WTC11 (cell line): ENCODE data around the gene INHA. TPM values are rescaled to one million over a fixed set of nuclear protein-coding genes. Genes with fewer than 3 reads are reported as not detected.

Experiments
- ATAC-seq: fragments of 200-7000 bp; cut with Tn5 transposase; 2 replicates; pipeline ENCODE4 v1.10.0; 2021; ENCODE audit warnings: mild to moderate bottlenecking, moderate library complexity
- CTCF ChIA-PET: fragments of 300-600 bp; sonication (Branson Sonifier 250); formaldehyde crosslinking; loops from one replicate; lab custom pipeline; 2021; ENCODE audit warnings: antibody characterized with exemption; lab: Charles Lee
- POLR2A ChIA-PET: fragments of 350-600 bp; sonication (Branson Sonifier 250); formaldehyde crosslinking; loops from one replicate; lab custom pipeline; 2021; ENCODE audit warnings: antibody characterized with exemption; lab: Charles Lee
- DNase-seq: peaks from one replicate; pipeline ENCODE4 v3.0.0; 2021; ENCODE audit warnings: low spot score
- H3K27ac Mint-ChIP-seq: 2 replicates; pipeline ENCODE4 v1.8.0; 2021; ENCODE audit warnings: mixed read lengths
- H3K27me3 Mint-ChIP-seq: 2 replicates; pipeline ENCODE4 v1.8.0; 2021; ENCODE audit warnings: low read depth, mild to moderate bottlenecking, moderate library complexity, mixed read lengths
- H3K36me3 Mint-ChIP-seq: 2 replicates; pipeline ENCODE4 v1.8.0; 2021; ENCODE audit warnings: mixed read lengths
- H3K4me1 Mint-ChIP-seq: 2 replicates; pipeline ENCODE4 v1.8.0; 2022; ENCODE audit warnings: mixed read lengths
- H3K4me3 Mint-ChIP-seq: 2 replicates; pipeline ENCODE4 v1.8.0; 2021; ENCODE audit warnings: mild to moderate bottlenecking, moderate library complexity, mixed read lengths
- H3K9me3 Mint-ChIP-seq: 2 replicates; pipeline ENCODE4 v1.8.0; 2021; ENCODE audit warnings: mixed read lengths
- E2F1 ChIP-seq: sonication (generic); formaldehyde crosslinking; IDR thresholded peaks from 2 replicates; pipeline ENCODE4 v1.8.0; 2022; ENCODE audit warnings: mild to moderate bottlenecking, missing genetic modification reagents
- FOXJ3 ChIP-seq: sonication (generic); formaldehyde crosslinking; IDR thresholded peaks from 2 replicates; pipeline ENCODE4 v1.9.0; 2021; ENCODE audit warnings: missing genetic modification reagents, mild to moderate bottlenecking, borderline replicate concordance
- FOXP4 ChIP-seq: sonication (generic); formaldehyde crosslinking; IDR thresholded peaks from 2 replicates; pipeline ENCODE4 v1.8.0; 2022; ENCODE audit warnings: mild to moderate bottlenecking, missing genetic modification reagents
- GRHL2 ChIP-seq: fragments of 250-450 bp; sonication (Bioruptor Pico); IDR thresholded peaks from 2 replicates; pipeline ENCODE4 v1.8.0; 2022; ENCODE audit warnings: mild to moderate bottlenecking, moderate library complexity; ENCODE audit not compliant: insufficient replicate concordance, severe bottlenecking
- IRF1 ChIP-seq: sonication (generic); formaldehyde crosslinking; IDR thresholded peaks from 2 replicates; pipeline ENCODE4 v1.8.0; 2023; ENCODE audit warnings: missing genetic modification reagents
- MYBL2 ChIP-seq: sonication (generic); formaldehyde crosslinking; IDR thresholded peaks from 2 replicates; pipeline ENCODE4 v1.8.1; 2023; ENCODE audit warnings: mild to moderate bottlenecking, moderate library complexity, missing genetic modification reagents
- NFE2L1 ChIP-seq: sonication (generic); formaldehyde crosslinking; IDR thresholded peaks from 2 replicates; pipeline ENCODE4 v1.8.1; 2023; ENCODE audit warnings: missing genetic modification reagents
- ZBTB21 ChIP-seq: sonication (generic); formaldehyde crosslinking; IDR thresholded peaks from 2 replicates; pipeline ENCODE4 v1.8.1; 2023; ENCODE audit warnings: mild to moderate bottlenecking, missing genetic modification reagents, borderline replicate concordance
- ZNF232 ChIP-seq: sonication (generic); formaldehyde crosslinking; IDR thresholded peaks from 2 replicates; pipeline ENCODE4 v1.8.0; 2022; ENCODE audit warnings: mild to moderate bottlenecking, missing genetic modification reagents
- ZNF512 ChIP-seq: sonication (generic); formaldehyde crosslinking; IDR thresholded peaks from 2 replicates; pipeline ENCODE4 v1.8.1; 2022; ENCODE audit warnings: missing genetic modification reagents, borderline replicate concordance
- total RNA-seq: library from RNA; stranded (reverse); gene quantifications from 3 replicates; pipeline ENCODE4 v1.2.3, GENCODE V29; 2021
- TF ChIP-seq, protein P1 (sequence below): sonication (generic); formaldehyde crosslinking; IDR thresholded peaks from 2 replicates; pipeline ENCODE4 v1.8.1; 2023; ENCODE audit warnings: mild to moderate bottlenecking, missing genetic modification reagents, borderline replicate concordance

Gene INHA
- total RNA-seq, 1 experiment from 2014 or later: 1.4 TPM

- TF ChIP-seq IRF1 (CRISPR knock-in tag): no peak
These were observed 14.0 kb upstream of the INHA start (continued) for GRCh38 chr2:219557791-219558785.

- CTCF ChIA-PET: interaction anchor here (0.6 to 7.2 kb wide), 28 partner anchors 7 to 530 kb away, joined by 3 to 86 read pairs (median 8); partner anchors contain the start of genes CHPF, DNPEP, GMPPA and INHA
- H3K4me1 Mint-ChIP-seq: peaks cover 46% of the 10 kb centered on the region
- POLR2A ChIA-PET: interaction anchor here (3.4 to 3.6 kb wide), 3 partner anchors 7 to 38 kb away, joined by 17 to 29 read pairs (median 17); partner anchors contain the start of genes INHA, OBSL1 and STK11IP
- no peak for TF ChIP-seq GRHL2 (CRISPR knock-in tag)
- TF ChIP-seq FOXP4: no peak
- no peak for TF ChIP-seq ZNF512 (CRISPR knock-in tag)
- no peak for TF ChIP-seq FOXJ3 (CRISPR knock-in tag)
- no peak for TF ChIP-seq E2F1 (CRISPR knock-in tag)
- no peak for TF ChIP-seq ZNF232 (CRISPR knock-in tag)
- TF ChIP-seq, protein P1, sequence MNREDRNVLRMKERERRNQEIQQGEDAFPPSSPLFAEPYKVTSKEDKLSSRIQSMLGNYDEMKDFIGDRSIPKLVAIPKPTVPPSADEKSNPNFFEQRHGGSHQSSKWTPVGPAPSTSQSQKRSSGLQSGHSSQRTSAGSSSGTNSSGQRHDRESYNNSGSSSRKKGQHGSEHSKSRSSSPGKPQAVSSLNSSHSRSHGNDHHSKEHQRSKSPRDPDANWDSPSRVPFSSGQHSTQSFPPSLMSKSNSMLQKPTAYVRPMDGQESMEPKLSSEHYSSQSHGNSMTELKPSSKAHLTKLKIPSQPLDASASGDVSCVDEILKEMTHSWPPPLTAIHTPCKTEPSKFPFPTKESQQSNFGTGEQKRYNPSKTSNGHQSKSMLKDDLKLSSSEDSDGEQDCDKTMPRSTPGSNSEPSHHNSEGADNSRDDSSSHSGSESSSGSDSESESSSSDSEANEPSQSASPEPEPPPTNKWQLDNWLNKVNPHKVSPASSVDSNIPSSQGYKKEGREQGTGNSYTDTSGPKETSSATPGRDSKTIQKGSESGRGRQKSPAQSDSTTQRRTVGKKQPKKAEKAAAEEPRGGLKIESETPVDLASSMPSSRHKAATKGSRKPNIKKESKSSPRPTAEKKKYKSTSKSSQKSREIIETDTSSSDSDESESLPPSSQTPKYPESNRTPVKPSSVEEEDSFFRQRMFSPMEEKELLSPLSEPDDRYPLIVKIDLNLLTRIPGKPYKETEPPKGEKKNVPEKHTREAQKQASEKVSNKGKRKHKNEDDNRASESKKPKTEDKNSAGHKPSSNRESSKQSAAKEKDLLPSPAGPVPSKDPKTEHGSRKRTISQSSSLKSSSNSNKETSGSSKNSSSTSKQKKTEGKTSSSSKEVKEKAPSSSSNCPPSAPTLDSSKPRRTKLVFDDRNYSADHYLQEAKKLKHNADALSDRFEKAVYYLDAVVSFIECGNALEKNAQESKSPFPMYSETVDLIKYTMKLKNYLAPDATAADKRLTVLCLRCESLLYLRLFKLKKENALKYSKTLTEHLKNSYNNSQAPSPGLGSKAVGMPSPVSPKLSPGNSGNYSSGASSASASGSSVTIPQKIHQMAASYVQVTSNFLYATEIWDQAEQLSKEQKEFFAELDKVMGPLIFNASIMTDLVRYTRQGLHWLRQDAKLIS (CRISPR knock-in tag): no peak
- no peak for TF ChIP-seq NFE2L1 (CRISPR knock-in tag)
- TF ChIP-seq ZBTB21 (CRISPR knock-in tag): no peak
- TF ChIP-seq MYBL2 (CRISPR knock-in tag): no peak
- TF ChIP-seq, all 79 proteins: peak for 0
- no peaks in the 10 kb centered on the region for H3K9me3 Mint-ChIP-seq
- H3K36me3 Mint-ChIP-seq: peaks cover 29% of the 10 kb centered on the region
- ATAC-seq (no peak), DNase-seq (no peak)
- H3K27me3 Mint-ChIP-seq: peaks cover 7% of the 10 kb centered on the region
- H3K4me3 Mint-ChIP-seq: no peak overlapping the region
- no peak overlapping the region; the same call in 1 of the 2 replicates for H3K27ac Mint-ChIP-seq
These were observed 12.8 kb upstream of the INHA start for GRCh38 chr2:219559156-219559915.
